Activated naive CD4-positive, alpha-beta T cell treated with anti-CD3 and anti-CD28 coated beads, Interleukin-2, amount 50 U/mL, for 72 hours (primary cell): ENCODE results near the gene GTF3A. TPM values are rescaled to one million over a fixed set of nuclear protein-coding genes. Genes with fewer than 3 reads are reported as not detected.
A peak's percentile ranks its signal among the peaks of the same experiment; 100 is the strongest.

Source experiments
- ATAC-seq, 2 donors: fragments of 150-1000 bp; cut with Tn5 transposase; 2 replicates each; pipeline ENCODE4 v1.10.0; 2021; ENCODE audit warnings: mild to moderate bottlenecking in 2 of 2, moderate library complexity in 2 of 2
- DNase-seq, 2 donors: peaks; one replicate each; pipeline ENCODE4 v3.0.0; 2021 to 2022; ENCODE audit warnings: low spot score in 2 of 2
- H3K27ac Mint-ChIP-seq, 2 donors: one replicate each; pipeline ENCODE4 v1.8.0; 2022; ENCODE audit warnings: mild to moderate bottlenecking in 2 of 2, mixed read lengths in 2 of 2
- H3K36me3 Mint-ChIP-seq, 2 donors: one replicate each; pipeline ENCODE4 v1.8.0; 2022; ENCODE audit warnings: mixed read lengths in 2 of 2
- H3K9me3 Mint-ChIP-seq, 2 donors: one replicate each; pipeline ENCODE4 v1.8.0; 2022; ENCODE audit warnings: mixed read lengths in 2 of 2
- total RNA-seq, 2 donors: library from RNA; stranded (reverse); gene quantifications; one replicate each; pipeline ENCODE4 v1.2.3, GENCODE V29; 2022

Gene GTF3A
- total RNA-seq, 2 donors from 2014 or later, result 133 to 190 TPM

GRCh38 chr13:27425918-27426630 is 1.7 kb downstream of the GTF3A start:
- peak; percentile 63 to 80 for DNase-seq
- ATAC-seq, result peak; percentile 69 to 71
- H3K36me3 Mint-ChIP-seq, result peaks cover 43 to 44% of the 10 kb centered on the region in 2 donors
- no peaks in the 10 kb centered on the region for H3K9me3 Mint-ChIP-seq
- peak overlapping the region; percentile 94 to 98 for H3K27ac Mint-ChIP-seq

DNA sequence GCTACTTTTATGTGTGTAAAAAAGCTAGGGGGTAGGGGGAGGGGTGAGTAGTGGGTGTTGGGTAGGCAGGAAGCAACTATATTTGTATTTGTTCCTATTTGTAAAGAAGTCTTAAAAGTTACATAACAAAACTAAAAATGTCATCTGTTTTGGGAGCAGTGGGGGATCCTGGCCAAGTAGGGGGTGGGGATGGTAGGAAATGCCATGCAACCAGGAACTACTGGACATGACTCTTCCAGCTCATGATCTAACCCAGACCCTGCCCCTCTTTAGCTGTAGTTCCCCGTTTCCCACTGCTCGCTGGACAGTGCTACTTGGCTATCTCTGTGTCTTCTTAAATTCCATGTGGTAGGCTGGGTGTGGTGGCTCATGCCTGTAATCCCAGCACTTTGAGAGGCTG is 3.2 kb downstream of the GTF3A start:
- H3K36me3 Mint-ChIP-seq, result peaks cover 47 to 55% of the 10 kb centered on the region in 2 donors
- DNase-seq, result no peak

DNA sequence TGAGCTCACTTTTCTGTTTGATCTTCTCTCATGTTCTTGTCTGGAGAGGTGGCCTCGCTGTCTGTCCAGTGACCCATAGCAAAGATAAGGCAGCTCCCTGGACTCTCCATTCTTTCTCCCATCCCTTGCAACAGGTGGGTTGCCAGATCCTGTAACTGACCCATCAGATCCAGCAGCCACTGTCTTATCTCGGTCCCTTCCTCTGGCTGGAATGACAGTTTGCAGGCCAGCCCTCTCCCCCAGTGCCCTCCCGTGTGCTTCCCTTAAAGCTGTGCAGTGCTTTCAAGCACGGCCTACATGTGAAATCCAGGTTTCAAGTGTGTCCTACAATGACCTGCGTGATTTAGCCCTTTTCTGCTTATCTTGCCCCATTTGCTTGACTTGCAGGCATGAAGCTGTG is 3.7 kb downstream of the GTF3A start:
- H3K9me3 Mint-ChIP-seq, result no peaks in the 10 kb centered on the region
- H3K36me3 Mint-ChIP-seq, result peaks cover 47 to 56% of the 10 kb centered on the region in 2 donors
- DNase-seq (no peak), ATAC-seq (no peak)
- peak overlapping the region; percentile 94 to 98 for H3K27ac Mint-ChIP-seq

More for the DNA sequence above, 3.2 kb downstream of the GTF3A start:
- ATAC-seq, result no peak
- Mint-ChIP-seq H3K9me3 (no peaks in the 10 kb centered on the region), H3K27ac (peak overlapping the region; percentile 94 to 98)

DNA sequence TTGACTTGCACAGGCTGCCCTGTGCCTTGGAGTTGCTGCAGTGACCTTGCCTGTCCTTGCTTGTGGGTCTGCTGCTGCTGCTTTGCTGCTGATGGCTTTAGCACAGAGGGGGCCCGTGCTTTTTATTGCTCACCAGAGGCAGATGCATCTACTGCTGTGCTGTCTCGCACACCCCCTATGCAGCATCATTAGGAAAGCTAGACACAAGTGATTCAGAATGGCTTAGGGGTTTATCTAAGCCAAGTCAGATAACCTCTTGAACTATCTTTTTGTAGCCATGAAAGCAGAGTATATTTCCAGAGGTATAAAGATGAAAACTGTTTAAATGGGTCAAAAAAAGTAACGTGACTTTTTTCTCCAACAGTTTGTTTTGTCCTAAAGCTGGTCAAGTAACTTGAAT is 7.8 kb downstream of the GTF3A start:
- H3K36me3 Mint-ChIP-seq, result peaks cover 24 to 40% of the 10 kb centered on the region in 2 donors
- ATAC-seq (no peak), DNase-seq (no peak)
- peak overlapping the region in 1 of 2 donors; percentile 68 for H3K27ac Mint-ChIP-seq
- no peaks in the 10 kb centered on the region for H3K9me3 Mint-ChIP-seq

- Mint-ChIP-seq H3K9me3 (no peaks in the 10 kb centered on the region), H3K36me3 (peaks cover 20 to 40% of the 10 kb centered on the region in 2 donors), H3K27ac (peak overlapping the region; percentile 23 to 68)
- ATAC-seq (no peak), DNase-seq (no peak)
Observed at GRCh38 chr13:27432611-27433210, 8.3 kb downstream of the GTF3A start.

- Mint-ChIP-seq H3K36me3 (peaks cover 4 to 19% of the 10 kb centered on the region in 2 donors), H3K9me3 (no peaks in the 10 kb centered on the region), H3K27ac (peak overlapping the region; percentile 22 to 72)
- ATAC-seq (no peak), DNase-seq (no peak)
Observed at GRCh38 chr13:27437126-27437525, 12.7 kb downstream of the GTF3A start.

GRCh38 chr13:27440408-27440807 is 16.0 kb downstream of the GTF3A start:
- peaks cover 12 to 13% of the 10 kb centered on the region in 2 donors for H3K36me3 Mint-ChIP-seq

GRCh38 chr13:27442071-27442647 is 17.7 kb downstream of the GTF3A start:
- Mint-ChIP-seq H3K27ac (peak overlapping the region; percentile 10 to 60), H3K9me3 (no peaks in the 10 kb centered on the region), H3K36me3 (peaks cover 9 to 12% of the 10 kb centered on the region in 2 donors)
- peak; percentile 63 to 88 for ATAC-seq
- no peak for DNase-seq

More at GRCh38 chr13:27440408-27440807, 16.0 kb downstream of the GTF3A start:
- no peak for DNase-seq
- ATAC-seq, result no peak
- Mint-ChIP-seq H3K27ac (no peak overlapping the region), H3K9me3 (no peaks in the 10 kb centered on the region)

- DNase-seq (no peak), ATAC-seq (no peak)
- peaks cover 3 to 12% of the 10 kb centered on the region in 2 donors for H3K36me3 Mint-ChIP-seq
- H3K9me3 Mint-ChIP-seq, result no peaks in the 10 kb centered on the region
- peak overlapping the region in 1 of 2 donors; percentile 60 for H3K27ac Mint-ChIP-seq
Observed at GRCh38 chr13:27442797-27443196, 18.4 kb downstream of the GTF3A start.

DNA sequence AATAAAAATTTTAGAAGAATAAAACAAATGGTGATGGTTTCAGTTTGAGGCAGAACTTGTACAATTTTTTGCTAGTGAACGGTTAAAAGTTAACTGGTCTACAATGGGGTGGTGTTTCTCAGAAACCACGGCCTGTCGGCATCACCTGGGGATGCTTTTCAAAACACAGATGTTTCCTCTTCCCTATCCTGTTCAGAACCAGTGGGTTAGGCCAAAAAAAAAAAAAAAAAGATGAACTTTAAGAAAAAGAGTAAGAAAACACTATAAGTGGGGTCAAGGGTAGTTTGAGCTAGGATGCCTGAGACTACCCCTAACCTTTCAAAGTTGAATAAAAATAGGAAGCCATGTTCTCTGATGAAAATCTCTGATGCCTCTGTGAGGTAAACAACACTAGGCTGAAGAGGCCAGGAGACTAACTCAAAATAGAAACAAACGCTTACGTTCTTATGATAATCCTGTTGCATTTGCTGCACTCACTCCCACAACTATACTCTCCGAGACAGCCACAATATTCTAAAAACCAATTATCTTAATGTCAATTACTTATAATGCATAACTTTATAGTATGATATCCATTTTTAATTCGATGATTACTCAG is 22.7 kb downstream of the GTF3A start:
- no peaks in the 10 kb centered on the region for H3K9me3 Mint-ChIP-seq
- H3K36me3 Mint-ChIP-seq, result peaks cover 13 to 21% of the 10 kb centered on the region in 2 donors
- no peak for DNase-seq
- ATAC-seq, result no peak
- H3K27ac Mint-ChIP-seq, result peak overlapping the region; percentile 69 to 70

GRCh38 chr13:27448308-27448707 is 23.9 kb downstream of the GTF3A start:
- ATAC-seq, result no peak
- Mint-ChIP-seq H3K9me3 (no peaks in the 10 kb centered on the region), H3K36me3 (peaks cover 13% of the 10 kb centered on the region in 2 donors), H3K27ac (peak overlapping the region in 1 of 2 donors; percentile 95)
- no peak for DNase-seq

DNA sequence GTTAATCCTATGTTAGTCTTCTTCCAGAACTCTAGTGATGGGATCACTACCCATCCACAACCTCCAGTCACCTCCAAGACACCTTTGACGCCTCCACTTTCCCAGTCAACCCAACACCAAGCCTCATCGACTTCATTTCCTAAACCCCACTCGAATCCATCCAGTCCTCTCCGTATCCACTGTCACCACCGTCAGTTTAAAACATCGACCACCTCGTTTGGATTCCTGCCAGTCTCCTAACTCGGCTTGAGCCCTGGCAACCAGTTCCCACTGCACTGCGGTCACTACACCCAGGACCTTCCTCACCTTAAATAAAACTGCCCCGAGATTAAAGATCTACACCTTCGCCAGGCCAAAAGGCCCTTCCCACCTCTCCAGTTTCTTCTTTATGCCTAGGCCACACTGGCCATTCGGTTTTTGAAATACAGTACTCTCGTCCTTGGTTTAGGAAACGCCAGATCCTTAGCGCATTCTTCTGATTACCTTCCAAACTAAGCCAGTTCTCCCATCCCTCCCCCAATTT is 24.7 kb downstream of the GTF3A start:
- ATAC-seq (no peak), DNase-seq (no peak)
- Mint-ChIP-seq H3K9me3 (no peaks in the 10 kb centered on the region), H3K36me3 (peaks cover 13% of the 10 kb centered on the region in 2 donors), H3K27ac (peak overlapping the region; percentile 95 to 98)

- no peaks in the 10 kb centered on the region for H3K9me3 Mint-ChIP-seq
- ATAC-seq, result peak; percentile 86 to 90
Observed at GRCh38 chr13:27449936-27450828, 25.8 kb downstream of the GTF3A start, which contains the start of gene MTIF3. MTIF3 (minus strand) TSS chr13:27450564; CDS start chr13:27440448, 10,116 bp downstream.

DNA sequence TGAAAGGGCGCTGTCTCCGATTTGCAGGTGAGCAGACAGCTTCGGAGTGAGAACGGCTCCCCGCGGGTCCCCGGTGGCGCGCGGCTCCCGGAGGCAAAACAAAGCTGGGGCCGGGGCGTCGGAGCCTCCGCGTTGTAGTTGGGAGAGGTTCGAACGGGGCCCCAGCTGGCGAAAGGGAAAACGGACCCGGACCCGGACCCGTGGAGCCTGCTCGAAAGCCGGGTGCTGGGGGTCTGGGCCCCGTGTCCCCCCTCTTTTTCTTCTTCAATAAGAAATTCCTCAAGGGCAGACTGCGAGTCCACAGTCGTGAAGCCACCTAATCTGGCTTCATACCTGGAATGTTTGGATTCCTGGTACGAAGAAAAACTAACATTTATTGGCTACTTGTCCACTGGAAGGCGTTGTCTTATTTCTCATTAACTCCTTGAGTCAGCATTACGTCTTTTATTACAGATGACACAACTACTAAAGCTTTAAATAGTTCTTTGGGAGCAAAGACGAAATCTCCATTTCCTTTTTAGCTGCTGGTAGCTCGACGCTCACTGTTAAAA is 26.6 kb downstream of the GTF3A start:
- Mint-ChIP-seq H3K36me3 (peaks cover 13 to 17% of the 10 kb centered on the region in 2 donors), H3K9me3 (no peaks in the 10 kb centered on the region), H3K27ac (peak overlapping the region; percentile 95 to 98)
- DNase-seq (peak in 1 of 2 donors; percentile 25), ATAC-seq (no peak)

More at GRCh38 chr13:27449936-27450828, 25.8 kb downstream of the GTF3A start, which contains the start of gene MTIF3:
- Mint-ChIP-seq H3K27ac (peak within 1 kb of the TSS; percentile 95 to 98), H3K36me3 (peaks cover 13% of the 10 kb centered on the region in 2 donors)
- peak; percentile 95 for DNase-seq

GRCh38 chr13:27455331-27455855 is 31.0 kb downstream of the GTF3A start:
- Mint-ChIP-seq H3K36me3 (peaks cover 0 to 10% of the 10 kb centered on the region in 2 donors), H3K9me3 (peaks cover 0 to 5% of the 10 kb centered on the region in 2 donors), H3K27ac (peak overlapping the region; percentile 93 to 99)
- peak in 1 of 2 donors; percentile 18 for DNase-seq
- peak; percentile 44 to 64 for ATAC-seq
